CD14-positive monocyte (primary cell): ENCODE results near the gene GAGE12F. TPM values are rescaled to one million over a fixed set of nuclear protein-coding genes. Genes with fewer than 3 reads are reported as not detected.
"Not testable (repeated sequence)": the region's sequence is repeated elsewhere in the genome, so short reads cannot be mapped to it uniquely, and the experiment has no call there.

Experiments used
- DNase-seq, 3 donors: peaks; one replicate each; pipeline ENCODE4 v3.0.0-alpha.2; 2011 to 2022
- H2AFZ ChIP-seq: 2 replicates; pipeline ENCODE4 v1.6.0; 2012; ENCODE audit warnings: mild to moderate bottlenecking, low read depth, low read length, inconsistent platforms; ENCODE audit not compliant: insufficient read depth, poor library complexity, severe bottlenecking
- H3K27ac ChIP-seq, 2 donors: 1 replicate in 1 of 2; 2 replicates in 1 of 2; pipeline ENCODE4 v1.5.1; 2012 to 2013; ENCODE audit warnings: low read length in 2 of 2, control low read depth in 1 of 2, inconsistent platforms in 1 of 2, low read depth in 1 of 2, mild to moderate bottlenecking in 1 of 2
- H3K27me3 ChIP-seq, 2 donors: one replicate each; pipeline versions ENCODE4 v1.6.0 to v1.6.1; 2011 to 2013; ENCODE audit warnings: low read length in 2 of 2; ENCODE audit not compliant: control insufficient read depth in 2 of 2, insufficient read depth in 2 of 2
- H3K36me3 ChIP-seq, 2 donors: replicated peaks in 1 of 2; 1 replicate in 1 of 2; 2 replicates in 1 of 2; pipeline versions ENCODE4 v1.5.1 to v1.6.1; 2012 to 2013; ENCODE audit warnings: low read length in 2 of 2, control low read depth in 1 of 2, inconsistent platforms in 1 of 2, mild to moderate bottlenecking in 1 of 2; ENCODE audit not compliant: insufficient read depth in 2 of 2, control insufficient read depth in 1 of 2
- H3K4me1 ChIP-seq, 2 donors: 1 replicate in 1 of 2; 2 replicates in 1 of 2; pipeline versions ENCODE4 v1.5.1 to v1.6.1; 2012 to 2013; ENCODE audit warnings: low read length in 2 of 2, control low read depth in 1 of 2, inconsistent platforms in 1 of 2, mild to moderate bottlenecking in 1 of 2, moderate library complexity in 1 of 2; ENCODE audit not compliant: insufficient read depth in 2 of 2, control insufficient read depth in 1 of 2
- H3K4me2 ChIP-seq: replicated peaks from 2 replicates; pipeline ENCODE3; 2012; ENCODE audit warnings: low read length, moderate library complexity, mild to moderate bottlenecking; ENCODE audit not compliant: poor library complexity, severe bottlenecking; ENCODE audit errors: extremely low read depth
- H3K4me3 ChIP-seq, 3 experiments: fragments of 200-600 bp in 1 of 3; sonication (generic) in 1 of 3; replicated peaks in 1 of 3; 1 replicate in 2 of 3; 2 replicates in 1 of 3; pipeline ENCODE4 v1.5.1; 2011 to 2013; ENCODE audit warnings: low read length in 3 of 3, mild to moderate bottlenecking in 3 of 3, control low read depth in 2 of 3, low read depth in 2 of 3, inconsistent platforms in 1 of 3, moderate library complexity in 1 of 3
- H3K79me2 ChIP-seq: 2 replicates; pipeline ENCODE4 v1.6.0; 2012; ENCODE audit warnings: mild to moderate bottlenecking, control low read depth, inconsistent platforms, low read length, moderate library complexity; ENCODE audit not compliant: insufficient read depth
- H3K9ac ChIP-seq: 2 replicates; pipeline ENCODE4 v1.6.0; 2017; ENCODE audit warnings: low read length, mild to moderate bottlenecking; ENCODE audit not compliant: insufficient read depth, poor library complexity, severe bottlenecking
- H3K9me3 ChIP-seq, 2 donors: replicated peaks in 1 of 2; 1 replicate in 1 of 2; 2 replicates in 1 of 2; pipeline versions ENCODE4 v1.5.1 to v1.6.1; 2012 to 2013; ENCODE audit warnings: low read length in 2 of 2, control low read depth in 1 of 2; ENCODE audit not compliant: control insufficient read depth in 1 of 2, insufficient read depth in 1 of 2
- H4K20me1 ChIP-seq: 2 replicates; pipeline ENCODE4 v1.6.0; 2012; ENCODE audit warnings: mild to moderate bottlenecking, low read length, control low read depth, moderate library complexity; ENCODE audit not compliant: insufficient read depth
- H3K27ac Mint-ChIP-seq, 7 donors: one replicate each; pipeline ENCODE4 v1.8.0; 2020; ENCODE audit warnings: mild to moderate bottlenecking in 7 of 7, mixed read lengths in 7 of 7, moderate library complexity in 6 of 7, inconsistent platforms in 2 of 7
- H3K27me3 Mint-ChIP-seq, 3 donors: one replicate each; pipeline ENCODE4 v1.8.0; 2021 to 2022; ENCODE audit warnings: low read depth in 3 of 3, mild to moderate bottlenecking in 3 of 3, mixed read lengths in 3 of 3, moderate library complexity in 3 of 3, inconsistent platforms in 1 of 3
- H3K36me3 Mint-ChIP-seq, 2 donors: one replicate each; pipeline ENCODE4 v1.8.0; 2020; ENCODE audit warnings: mixed read lengths in 2 of 2, inconsistent platforms in 1 of 2, mild to moderate bottlenecking in 1 of 2
- H3K4me1 Mint-ChIP-seq: one replicate; pipeline ENCODE4 v1.8.0; 2020; ENCODE audit warnings: mild to moderate bottlenecking, mixed read lengths
- H3K4me3 Mint-ChIP-seq, 2 donors: one replicate each; pipeline ENCODE4 v1.8.0; 2020; ENCODE audit warnings: mild to moderate bottlenecking in 2 of 2, mixed read lengths in 2 of 2, moderate library complexity in 1 of 2
- H3K9me3 Mint-ChIP-seq, 7 donors: one replicate each; pipeline ENCODE4 v1.8.0; 2020 to 2022; ENCODE audit warnings: mixed read lengths in 7 of 7, mild to moderate bottlenecking in 6 of 7, moderate library complexity in 6 of 7, inconsistent platforms in 2 of 7
- WGBS: methylation state at CpG from one replicate; pipeline ENCODE4 v1.1.5; 2013; ENCODE audit warnings: missing lambda C conversion rate; ENCODE audit not compliant: insufficient coverage; 5-methylcytosine and 5-hydroxymethylcytosine counted together
- intact Hi-C, 2 donors: fragments of 100-400 bp; cut with micrococcal nuclease; formaldehyde crosslinking; loops; one replicate each; pipeline versions ENCODE4 v1.15.0 to v1.15.1; 2023
- polyA plus RNA-seq, 3 donors: library from polyadenylated mRNA; depleted of rRNA in 1 of 3; unstranded in 2 of 3; stranded (reverse) in 1 of 3; fragments of 300-500 nt in 2 of 3; fragments of >200 nt in 1 of 3; fragmentation: Illumina TruSeq in 2 of 3; gene quantifications; 1 replicate in 2 of 3; 2 replicates in 1 of 3; pipeline ENCODE4 v1.2.3, GENCODE V29; 2012 to 2021

The GAGE12F gene
- polyA plus RNA-seq, 3 donors, result not detected

- no CpG with 5 or more reads among the region's 11 CpGs for WGBS
- H3K27me3 Mint-ChIP-seq, H3K9me3 Mint-ChIP-seq, H2AFZ ChIP-seq, H3K9ac ChIP-seq, H3K4me3 Mint-ChIP-seq, H3K9me3 ChIP-seq, H3K27ac ChIP-seq, H3K79me2 ChIP-seq, DNase-seq, H3K27me3 ChIP-seq, H3K36me3 ChIP-seq, H3K4me2 ChIP-seq, H3K4me1 ChIP-seq, H3K27ac Mint-ChIP-seq, H4K20me1 ChIP-seq, intact Hi-C loops, H3K36me3 Mint-ChIP-seq, H3K4me3 ChIP-seq, H3K4me1 Mint-ChIP-seq: not testable (repeated sequence)
Measured at GRCh38 chrX:49568728-49569127, 8.1 kb downstream of the GAGE12F start.

GRCh38 chrX:49569152-49569551 lies 8.5 kb downstream of the GAGE12F start:
- H3K79me2 ChIP-seq, H3K9me3 Mint-ChIP-seq, H3K4me1 Mint-ChIP-seq, H3K27me3 Mint-ChIP-seq, H4K20me1 ChIP-seq, H3K27ac Mint-ChIP-seq, H3K4me2 ChIP-seq, H2AFZ ChIP-seq, H3K9me3 ChIP-seq, H3K36me3 ChIP-seq, H3K27ac ChIP-seq, H3K4me1 ChIP-seq, intact Hi-C loops, DNase-seq, H3K4me3 Mint-ChIP-seq, H3K9ac ChIP-seq, H3K36me3 Mint-ChIP-seq, H3K4me3 ChIP-seq, H3K27me3 ChIP-seq: not testable (repeated sequence)
- no CpG with 5 or more reads among the region's 13 CpGs for WGBS

GRCh38 chrX:49570100-49570499 lies 9.5 kb downstream of the GAGE12F start, which contains the start of gene GAGE12G:
Gene GAGE12G, plus strand, starts transcription at chrX:49570400. Its CDS starts 1,155 bp downstream, at chrX:49571555.
- no CpG with 5 or more reads among the region's 16 CpGs for WGBS
- H3K9me3 ChIP-seq, H3K4me1 ChIP-seq, H3K4me3 Mint-ChIP-seq, H3K79me2 ChIP-seq, H3K9ac ChIP-seq, H3K27me3 ChIP-seq, H3K4me3 ChIP-seq, H3K4me1 Mint-ChIP-seq, H4K20me1 ChIP-seq, H3K36me3 Mint-ChIP-seq, H3K4me2 ChIP-seq, H3K36me3 ChIP-seq, H3K27ac Mint-ChIP-seq, H2AFZ ChIP-seq, intact Hi-C loops, H3K27me3 Mint-ChIP-seq, H3K9me3 Mint-ChIP-seq, H3K27ac ChIP-seq, DNase-seq: not testable (repeated sequence)

GRCh38 chrX:49579649-49580048 lies 19.0 kb downstream of the GAGE12F start, which contains the start of gene GAGE12H:
Gene GAGE12H, plus strand, starts transcription at chrX:49579949. Its CDS starts 1,155 bp downstream, at chrX:49581104.
- H3K9me3 ChIP-seq, H3K9me3 Mint-ChIP-seq, H3K4me1 ChIP-seq, DNase-seq, H3K79me2 ChIP-seq, H3K27ac Mint-ChIP-seq, intact Hi-C loops, H3K9ac ChIP-seq, H2AFZ ChIP-seq, H4K20me1 ChIP-seq, H3K36me3 Mint-ChIP-seq, H3K36me3 ChIP-seq, H3K27me3 Mint-ChIP-seq, H3K27me3 ChIP-seq, H3K4me1 Mint-ChIP-seq, H3K4me3 ChIP-seq, H3K27ac ChIP-seq, H3K4me2 ChIP-seq, H3K4me3 Mint-ChIP-seq: not testable (repeated sequence)
- WGBS, result no CpG with 5 or more reads among the region's 16 CpGs
